NAMALWA (cell line): Measurements from ENCODE around the gene NLGN1.

Experiments used
- DNase-seq: peaks from one replicate; pipeline ENCODE4 v3.0.0-alpha.2; 2015; ENCODE audit warnings: low spot score

Gene NLGN1

DNA sequence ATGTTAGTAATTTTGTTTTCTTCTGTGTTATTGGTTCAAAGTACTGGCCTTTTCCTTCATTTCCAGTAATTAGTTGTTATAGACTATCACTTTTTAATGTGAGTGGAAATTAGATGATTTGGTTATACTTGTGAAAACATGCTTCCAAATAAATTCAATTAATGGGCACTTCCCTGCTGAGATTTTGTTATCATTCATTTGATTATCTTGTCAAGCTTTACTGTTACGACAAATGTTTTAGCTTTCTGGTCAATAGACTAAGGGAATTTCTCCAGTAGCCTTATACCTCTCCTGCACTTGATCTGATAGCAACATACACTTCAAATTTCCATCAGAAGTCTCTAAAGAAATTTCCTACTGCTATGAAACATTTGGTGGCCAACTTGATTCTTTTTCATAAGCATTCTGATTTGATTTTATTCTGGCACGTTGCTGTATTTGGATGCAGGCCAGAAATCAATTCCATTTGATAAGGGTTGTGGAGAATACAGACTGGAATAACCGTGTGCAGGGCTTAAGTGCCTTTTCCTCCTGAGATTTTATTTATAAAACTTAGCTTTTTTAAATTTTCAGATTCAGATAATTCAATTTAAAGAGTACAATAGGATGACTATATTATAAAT, 887.8 kb downstream of the NLGN1 start:
- no peak for DNase-seq

DNA sequence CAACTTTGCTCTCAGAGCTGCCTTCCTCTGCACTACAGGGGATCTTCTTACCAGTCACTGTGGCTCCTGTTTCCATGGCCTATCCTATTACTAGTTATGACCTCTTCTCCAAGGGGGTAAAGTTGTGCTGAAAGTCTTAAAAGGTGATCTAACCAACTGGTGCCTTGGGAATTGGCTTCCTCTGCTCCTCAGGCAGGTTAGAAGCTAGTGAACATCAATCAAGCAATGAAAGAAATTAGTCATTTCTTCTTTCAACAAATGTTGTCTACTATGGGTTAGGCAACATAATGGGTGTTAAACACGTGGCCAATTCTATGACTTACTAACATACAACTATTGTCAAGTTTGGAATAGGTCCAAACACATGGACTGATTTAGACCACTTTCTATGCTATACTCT, 890.2 kb downstream of the NLGN1 start:
- no peak for DNase-seq

DNA sequence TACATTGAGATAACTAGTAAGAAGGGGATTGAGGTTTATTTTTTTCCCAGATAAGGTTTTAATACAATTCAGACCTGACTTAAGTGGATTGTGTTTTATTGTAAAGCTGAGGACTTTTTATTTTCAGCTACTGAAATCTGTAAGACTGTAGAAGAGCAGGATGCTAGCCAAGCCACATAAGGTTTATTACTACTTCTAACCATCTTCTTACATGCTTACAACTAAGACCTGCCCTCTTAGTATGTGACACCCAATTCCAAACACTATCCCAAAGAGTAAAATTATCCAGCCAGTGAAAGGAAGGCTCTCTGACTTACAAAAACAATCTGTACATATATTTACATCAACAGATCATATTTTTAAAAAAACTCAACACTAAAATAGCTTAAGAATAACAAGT, 897.1 kb downstream of the NLGN1 start:
- no peak for DNase-seq

GRCh38 chr3:174295306-174296092, 898.0 kb downstream of the NLGN1 start:
- DNase-seq: no peak

GRCh38 chr3:174302746-174303315, 905.3 kb downstream of the NLGN1 start:
- no peak for DNase-seq

GRCh38 chr3:174303907-174304560, 906.5 kb downstream of the NLGN1 start:
- no peak for DNase-seq

GRCh38 chr3:174308736-174309135, 911.2 kb downstream of the NLGN1 start:
- DNase-seq: no peak

GRCh38 chr3:174310475-174310983, 913.0 kb downstream of the NLGN1 start:
- no peak for DNase-seq

GRCh38 chr3:174315225-174315624, 917.7 kb downstream of the NLGN1 start:
- DNase-seq: no peak

DNA sequence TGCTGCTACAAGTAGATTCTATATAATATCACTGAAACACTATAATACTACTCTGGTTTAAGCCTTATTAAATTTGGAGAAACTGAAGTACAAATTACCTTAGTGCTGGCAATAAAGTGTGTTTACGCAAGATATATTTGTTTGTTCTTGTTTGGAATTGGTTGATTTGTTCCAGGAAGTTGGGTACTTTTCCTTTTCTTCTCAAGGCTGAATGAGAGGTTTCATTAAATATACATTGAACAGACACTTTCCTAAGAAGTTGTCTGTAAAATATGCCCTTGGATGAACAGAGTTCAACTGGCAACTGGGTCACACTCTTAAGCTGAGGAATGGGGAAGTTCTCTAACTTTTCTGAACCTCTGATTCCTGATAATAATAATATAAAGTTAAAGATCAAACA, 919.5 kb downstream of the NLGN1 start:
- DNase-seq: no peak

GRCh38 chr3:174318181-174318580, 920.6 kb downstream of the NLGN1 start:
- no peak for DNase-seq

DNA sequence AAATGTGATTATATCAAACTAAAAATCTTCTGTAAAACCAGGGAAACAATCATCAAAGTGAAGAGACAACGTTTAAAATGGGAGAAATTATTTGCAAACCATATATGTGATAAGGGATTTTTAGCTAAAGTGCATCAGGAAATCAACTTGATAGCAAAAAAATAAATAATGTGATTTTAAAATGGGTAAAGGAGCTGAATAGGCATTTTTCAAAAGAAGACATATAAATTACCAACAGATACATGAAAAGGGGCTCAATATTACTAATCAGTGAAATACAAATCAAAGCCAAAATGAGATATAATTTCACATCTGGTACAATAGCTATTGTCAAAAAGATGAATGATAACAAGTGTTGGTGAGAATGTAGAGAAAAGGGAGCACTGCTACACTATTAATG, 924.0 kb downstream of the NLGN1 start:
- no peak for DNase-seq

DNA sequence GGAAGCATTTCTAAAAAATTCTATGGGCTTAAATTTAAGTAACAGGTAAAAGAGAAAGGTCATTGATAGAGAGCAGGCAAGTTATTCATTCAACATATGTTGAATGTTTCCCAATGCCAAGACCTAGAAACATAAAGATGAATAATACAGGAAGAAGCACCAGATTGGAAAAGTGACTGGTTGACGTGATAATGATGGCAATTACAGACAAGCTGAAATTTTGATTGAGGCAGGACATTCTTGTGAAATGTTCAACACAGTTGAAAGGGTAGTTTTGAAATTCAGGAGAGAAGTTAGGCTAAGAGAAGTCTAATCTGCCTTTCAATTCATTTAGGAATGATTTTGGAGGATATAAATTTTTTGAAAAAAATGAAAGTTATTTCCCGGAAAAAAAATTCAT, 925.2 kb downstream of the NLGN1 start:
- no peak for DNase-seq

DNA sequence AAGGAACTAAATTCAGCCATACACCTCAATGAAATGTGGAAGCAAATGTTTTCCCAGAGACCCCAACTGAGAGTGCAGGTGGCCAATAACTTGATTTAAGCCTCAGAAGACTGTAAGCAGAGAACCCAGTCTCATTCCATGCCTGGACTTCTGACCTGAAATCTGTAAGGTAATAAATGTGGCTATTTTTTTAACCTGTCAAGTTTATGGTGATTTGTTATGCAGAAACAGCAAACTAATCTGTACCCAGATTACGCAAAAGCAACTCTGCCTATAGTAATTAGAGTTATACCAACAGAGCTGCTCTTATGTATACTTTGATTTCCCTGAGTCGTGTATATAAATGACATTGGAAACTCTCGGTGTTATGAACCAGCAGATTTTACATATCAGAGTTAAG, 927.6 kb downstream of the NLGN1 start:
- DNase-seq: no peak

- DNase-seq: no peak
These were observed 928.5 kb downstream of the NLGN1 start for GRCh38 chr3:174325834-174326700.

- DNase-seq: no peak
These were observed 931.8 kb downstream of the NLGN1 start for GRCh38 chr3:174329321-174329720.

DNA sequence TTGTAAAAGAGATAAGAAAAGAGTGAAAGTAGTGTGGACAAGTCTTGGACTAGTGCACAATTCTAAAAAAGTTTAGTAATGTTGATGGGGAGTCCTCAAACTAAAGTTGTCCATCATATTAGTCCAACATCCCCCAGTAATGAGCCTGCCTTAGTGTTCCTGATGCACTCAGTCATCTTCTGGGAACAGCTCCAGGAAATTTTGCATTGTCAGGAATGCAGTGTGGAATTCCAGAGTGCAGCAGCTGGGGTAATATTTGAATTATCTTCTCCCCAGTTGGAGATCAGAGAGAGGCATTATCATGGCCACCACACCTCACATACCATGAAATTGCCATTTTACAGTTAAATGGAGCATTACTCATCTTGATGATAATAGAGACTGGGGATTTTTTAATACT, 932.8 kb downstream of the NLGN1 start:
- no peak for DNase-seq

- peak; percentile 17 for DNase-seq
These were observed 933.7 kb downstream of the NLGN1 start for GRCh38 chr3:174331095-174331800.

DNA sequence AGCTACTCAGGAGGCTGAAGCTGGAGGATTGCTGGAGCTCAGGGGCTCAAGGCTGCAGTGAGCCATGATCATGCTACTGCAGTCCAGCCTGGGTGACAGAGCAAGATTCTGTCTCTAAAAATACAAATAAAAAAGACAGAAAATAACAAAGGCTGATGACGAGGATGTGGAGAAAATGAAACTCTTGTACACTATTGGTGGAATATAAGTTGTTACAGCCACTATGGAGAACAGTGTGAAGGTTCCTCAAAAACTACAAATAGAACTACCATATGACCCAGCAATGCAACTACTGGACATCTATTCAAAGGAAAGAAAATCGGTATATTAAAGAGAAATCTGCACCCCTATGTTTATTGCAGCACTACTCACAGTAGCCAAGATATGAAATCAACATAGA, 934.8 kb downstream of the NLGN1 start:
- no peak for DNase-seq

GRCh38 chr3:174333640-174334039, 936.1 kb downstream of the NLGN1 start:
- no peak for DNase-seq

DNA sequence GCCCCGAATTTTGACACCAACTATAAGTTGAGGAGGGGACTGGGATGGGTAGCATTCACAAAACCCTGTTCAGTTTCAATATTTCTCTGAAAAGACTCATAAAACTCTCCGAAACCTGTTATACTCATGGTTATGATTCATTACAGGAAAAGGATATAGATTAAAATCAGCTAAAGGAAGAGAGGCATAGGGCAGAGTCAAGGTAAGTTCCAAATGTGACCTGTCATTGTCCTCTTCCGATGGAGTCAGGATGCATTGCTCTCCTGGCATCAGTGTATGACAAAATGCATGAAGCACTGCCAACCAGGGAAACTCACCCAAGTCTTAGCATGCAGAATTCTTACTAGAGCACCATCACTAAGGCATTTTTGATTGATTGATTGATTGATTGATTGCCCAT, 936.6 kb downstream of the NLGN1 start:
- no peak for DNase-seq
